K562 (cell line): ENCODE results near the gene TJP3. TPM values are rescaled to one million over a fixed set of nuclear protein-coding genes. Genes with fewer than 3 reads are reported as not detected.

ENCODE experiments used
- ARID1B ChIP-seq: fragments of 450-650 bp; IDR thresholded peaks from 2 replicates; pipeline ENCODE4 v1.6.1; 2016; ENCODE audit warnings: antibody characterized with exemption, mild to moderate bottlenecking, inconsistent platforms
- CAMTA2 ChIP-seq: fragments of 250-450 bp; sonication (Bioruptor Pico); conservative IDR thresholded peaks from 2 replicates; pipeline ENCODE4 v1.5.1; 2022
- CCAR2 ChIP-seq: fragments of 200-400 bp; formaldehyde crosslinking; IDR thresholded peaks from 2 replicates; pipeline ENCODE4 v1.6.1; 2017; ENCODE audit warnings: mild to moderate bottlenecking, low read depth, low read length
- CHD4 ChIP-seq: fragments of 200-600 bp; sonication (generic); IDR thresholded peaks from 3 replicates; pipeline ENCODE4 v1.6.1; 2012; ENCODE audit warnings: low read depth, mild to moderate bottlenecking, mixed read lengths, low read length, inconsistent platforms; ENCODE audit not compliant: insufficient read depth, insufficient replicate concordance, poor library complexity, severe bottlenecking
- GTF2E2 ChIP-seq: fragments of 200-800 bp; sonication (Bioruptor generic); IDR thresholded peaks from 2 replicates; pipeline ENCODE4 v1.6.1; 2016; ENCODE audit warnings: missing genetic modification characterization, missing compliant biosample characterization
- MIER1 ChIP-seq: fragments of 450-650 bp; IDR thresholded peaks from 2 replicates; pipeline ENCODE4 v1.6.1; 2016; ENCODE audit warnings: antibody characterized with exemption, mild to moderate bottlenecking, low read depth
- NELFE ChIP-seq: IDR thresholded peaks from 2 replicates; pipeline ENCODE4 v1.6.1; 2011; ENCODE audit warnings: mild to moderate bottlenecking; ENCODE audit not compliant: insufficient read depth, insufficient read length
- RBM25 ChIP-seq: fragments of 200-400 bp; formaldehyde crosslinking; IDR thresholded peaks from 2 replicates; pipeline ENCODE4 v1.6.1; 2018; ENCODE audit warnings: low read length, low read depth, moderate library complexity; ENCODE audit not compliant: severe bottlenecking
- RCOR1 ChIP-seq, 2 experiments: IDR thresholded peaks; 2 replicates each; pipeline ENCODE4 v1.6.1; 2012; ENCODE audit warnings: low read depth in 2 of 2, low read length in 2 of 2, borderline replicate concordance in 1 of 2, improper control_type of control experiment in 1 of 2
- ZKSCAN3 ChIP-seq: fragments of 250-450 bp; sonication (Bioruptor Pico); IDR thresholded peaks from 2 replicates; pipeline ENCODE4 v1.4.0; 2020
- polyA plus RNA-seq, 8 experiments: library from polyadenylated mRNA; depleted of rRNA in 4 of 8; stranded (reverse) in 5 of 8; unstranded in 3 of 8; fragments of >200 nt; fragmentation: Nextera tagmentation in 2 of 8; fragmentation: Illumina TruSeq in 1 of 8; extraction: Ambion mirVana in 2 of 8; extraction: Trizol in 1 of 8; gene quantifications; 2 replicates each; pipeline versions ENCODE4 v1.2.1 to v1.2.3, GENCODE V29; 2011 to 2014; ENCODE audit warnings: inconsistent platforms in 1 of 8, missing spikeins in 1 of 8
- total RNA-seq, 7 experiments: library from RNA; depleted of rRNA in 6 of 7; stranded (reverse); fragments of >200 nt in 6 of 7; fragmentation: Illumina TruSeq in 2 of 7; extraction: Trizol in 2 of 7; gene quantifications; 2 replicates each; pipeline versions ENCODE4 v1.2.1 to v1.2.3, GENCODE V29; 2011 to 2021; ENCODE audit warnings: low replicate concordance in 1 of 7
- TF ChIP-seq, protein P1 (sequence below): fragments of 450-650 bp; IDR thresholded peaks from 2 replicates; pipeline ENCODE4 v1.6.1; 2017; ENCODE audit warnings: antibody characterized with exemption, mild to moderate bottlenecking
- TF ChIP-seq, protein P2 (sequence below), 2 experiments: fragments of 450-650 bp in 1 of 2; sonication (generic) in 1 of 2; formaldehyde crosslinking; conservative IDR thresholded peaks; 2 replicates each; pipeline versions ENCODE4 v1.4.0 to v1.8.1; 2020 to 2022; ENCODE audit warnings: mild to moderate bottlenecking in 1 of 2, missing genetic modification reagents in 1 of 2
- TF ChIP-seq, protein P3 (sequence below), 3 experiments: IDR thresholded peaks in 2 of 3; conservative IDR thresholded peaks in 1 of 3; 2 replicates each; pipeline ENCODE4 v1.5.1; 2011 to 2012; ENCODE audit warnings: low read length in 3 of 3, mild to moderate bottlenecking in 3 of 3, control low read depth in 2 of 3, improper control_type of control experiment in 1 of 3, inconsistent platforms in 1 of 3, low read depth in 1 of 3, mixed read lengths in 1 of 3, moderate library complexity in 1 of 3; ENCODE audit not compliant: insufficient read depth in 2 of 3
- TF ChIP-seq, protein P4 (sequence below): sonication (generic); formaldehyde crosslinking; IDR thresholded peaks from 2 replicates; pipeline ENCODE4 v1.8.0; 2023; ENCODE audit warnings: mild to moderate bottlenecking, missing genetic modification reagents

The TJP3 gene
- total and polyA plus RNA-seq, 9 of the 15 experiments (the other 6 are each of a cell fraction or from before 2014, with no cell fraction given), result 0.11 to 2.4 (median 0.57) TPM; not detected in 1

DNA sequence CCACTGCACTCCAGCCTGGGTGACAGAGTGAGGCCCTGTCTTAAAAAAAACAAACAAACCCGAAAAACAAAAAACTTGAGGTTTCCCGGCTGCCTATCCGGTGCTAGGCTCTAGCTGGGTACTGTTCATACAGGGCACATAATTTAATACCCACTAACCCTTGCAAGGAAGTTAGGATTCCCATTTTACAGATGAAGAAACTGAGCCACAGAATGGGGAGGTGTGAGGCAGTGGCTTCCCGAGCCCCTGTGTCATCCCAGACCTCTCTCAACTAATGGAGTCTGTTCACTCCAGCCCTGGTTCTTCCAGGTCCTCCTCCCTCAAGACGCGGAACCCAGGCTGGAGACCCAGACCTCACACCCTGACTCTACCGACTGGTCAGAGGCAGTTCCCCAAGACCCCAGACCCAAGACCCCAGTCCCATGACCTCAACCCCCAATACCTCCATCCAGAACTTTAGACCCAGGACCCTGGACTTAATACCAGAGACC lies 52.7 kb downstream of the TJP3 start (continued):
- TF ChIP-seq, protein P1, sequence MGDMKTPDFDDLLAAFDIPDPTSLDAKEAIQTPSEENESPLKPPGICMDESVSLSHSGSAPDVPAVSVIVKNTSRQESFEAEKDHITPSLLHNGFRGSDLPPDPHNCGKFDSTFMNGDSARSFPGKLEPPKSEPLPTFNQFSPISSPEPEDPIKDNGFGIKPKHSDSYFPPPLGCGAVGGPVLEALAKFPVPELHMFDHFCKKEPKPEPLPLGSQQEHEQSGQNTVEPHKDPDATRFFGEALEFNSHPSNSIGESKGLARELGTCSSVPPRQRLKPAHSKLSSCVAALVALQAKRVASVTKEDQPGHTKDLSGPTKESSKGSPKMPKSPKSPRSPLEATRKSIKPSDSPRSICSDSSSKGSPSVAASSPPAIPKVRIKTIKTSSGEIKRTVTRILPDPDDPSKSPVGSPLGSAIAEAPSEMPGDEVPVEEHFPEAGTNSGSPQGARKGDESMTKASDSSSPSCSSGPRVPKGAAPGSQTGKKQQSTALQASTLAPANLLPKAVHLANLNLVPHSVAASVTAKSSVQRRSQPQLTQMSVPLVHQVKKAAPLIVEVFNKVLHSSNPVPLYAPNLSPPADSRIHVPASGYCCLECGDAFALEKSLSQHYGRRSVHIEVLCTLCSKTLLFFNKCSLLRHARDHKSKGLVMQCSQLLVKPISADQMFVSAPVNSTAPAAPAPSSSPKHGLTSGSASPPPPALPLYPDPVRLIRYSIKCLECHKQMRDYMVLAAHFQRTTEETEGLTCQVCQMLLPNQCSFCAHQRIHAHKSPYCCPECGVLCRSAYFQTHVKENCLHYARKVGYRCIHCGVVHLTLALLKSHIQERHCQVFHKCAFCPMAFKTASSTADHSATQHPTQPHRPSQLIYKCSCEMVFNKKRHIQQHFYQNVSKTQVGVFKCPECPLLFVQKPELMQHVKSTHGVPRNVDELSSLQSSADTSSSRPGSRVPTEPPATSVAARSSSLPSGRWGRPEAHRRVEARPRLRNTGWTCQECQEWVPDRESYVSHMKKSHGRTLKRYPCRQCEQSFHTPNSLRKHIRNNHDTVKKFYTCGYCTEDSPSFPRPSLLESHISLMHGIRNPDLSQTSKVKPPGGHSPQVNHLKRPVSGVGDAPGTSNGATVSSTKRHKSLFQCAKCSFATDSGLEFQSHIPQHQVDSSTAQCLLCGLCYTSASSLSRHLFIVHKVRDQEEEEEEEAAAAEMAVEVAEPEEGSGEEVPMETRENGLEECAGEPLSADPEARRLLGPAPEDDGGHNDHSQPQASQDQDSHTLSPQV, result no peak
- TF ChIP-seq CHD4 (peak; percentile 44), CCAR2 (no peak), RBM25 (peak; percentile 79), RCOR1 (IDR thresholded peaks at IDR 0.05; ENCODE audit: borderline replicate concordance in 1 of 2, low read depth in 2 of 2, low read length in 2 of 2) (peak in 1 of 2 experiments; percentile 80; a peak in 2 of 4 replicates), NELFE (no peak), MIER1 (0 out of 2 replicates have a peak, but pooled peaks have one; percentile 29), GTF2E2 (tag) (0 out of 2 replicates have a peak, but pooled peaks have one; percentile 8), CAMTA2 (CRISPR knock-in tag) (no peak), ARID1B (no peak), ZKSCAN3 (CRISPR knock-in tag) (no peak)
- TF ChIP-seq, protein P2, sequence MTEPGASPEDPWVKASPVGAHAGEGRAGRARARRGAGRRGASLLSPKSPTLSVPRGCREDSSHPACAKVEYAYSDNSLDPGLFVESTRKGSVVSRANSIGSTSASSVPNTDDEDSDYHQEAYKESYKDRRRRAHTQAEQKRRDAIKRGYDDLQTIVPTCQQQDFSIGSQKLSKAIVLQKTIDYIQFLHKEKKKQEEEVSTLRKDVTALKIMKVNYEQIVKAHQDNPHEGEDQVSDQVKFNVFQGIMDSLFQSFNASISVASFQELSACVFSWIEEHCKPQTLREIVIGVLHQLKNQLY (CRISPR knock-in tag; conservative IDR thresholded peaks at IDR 0.05), result no peak
- TF ChIP-seq, protein P3, sequence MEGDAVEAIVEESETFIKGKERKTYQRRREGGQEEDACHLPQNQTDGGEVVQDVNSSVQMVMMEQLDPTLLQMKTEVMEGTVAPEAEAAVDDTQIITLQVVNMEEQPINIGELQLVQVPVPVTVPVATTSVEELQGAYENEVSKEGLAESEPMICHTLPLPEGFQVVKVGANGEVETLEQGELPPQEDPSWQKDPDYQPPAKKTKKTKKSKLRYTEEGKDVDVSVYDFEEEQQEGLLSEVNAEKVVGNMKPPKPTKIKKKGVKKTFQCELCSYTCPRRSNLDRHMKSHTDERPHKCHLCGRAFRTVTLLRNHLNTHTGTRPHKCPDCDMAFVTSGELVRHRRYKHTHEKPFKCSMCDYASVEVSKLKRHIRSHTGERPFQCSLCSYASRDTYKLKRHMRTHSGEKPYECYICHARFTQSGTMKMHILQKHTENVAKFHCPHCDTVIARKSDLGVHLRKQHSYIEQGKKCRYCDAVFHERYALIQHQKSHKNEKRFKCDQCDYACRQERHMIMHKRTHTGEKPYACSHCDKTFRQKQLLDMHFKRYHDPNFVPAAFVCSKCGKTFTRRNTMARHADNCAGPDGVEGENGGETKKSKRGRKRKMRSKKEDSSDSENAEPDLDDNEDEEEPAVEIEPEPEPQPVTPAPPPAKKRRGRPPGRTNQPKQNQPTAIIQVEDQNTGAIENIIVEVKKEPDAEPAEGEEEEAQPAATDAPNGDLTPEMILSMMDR (IDR thresholded peaks at IDR 0.05 in 2 of 3, conservative IDR thresholded peaks at IDR 0.05 in 1 of 3; ENCODE audit: insufficient read depth in 2 of 3, low read depth in 1 of 3, low read length in 3 of 3), result no peak
- TF ChIP-seq, protein P4, sequence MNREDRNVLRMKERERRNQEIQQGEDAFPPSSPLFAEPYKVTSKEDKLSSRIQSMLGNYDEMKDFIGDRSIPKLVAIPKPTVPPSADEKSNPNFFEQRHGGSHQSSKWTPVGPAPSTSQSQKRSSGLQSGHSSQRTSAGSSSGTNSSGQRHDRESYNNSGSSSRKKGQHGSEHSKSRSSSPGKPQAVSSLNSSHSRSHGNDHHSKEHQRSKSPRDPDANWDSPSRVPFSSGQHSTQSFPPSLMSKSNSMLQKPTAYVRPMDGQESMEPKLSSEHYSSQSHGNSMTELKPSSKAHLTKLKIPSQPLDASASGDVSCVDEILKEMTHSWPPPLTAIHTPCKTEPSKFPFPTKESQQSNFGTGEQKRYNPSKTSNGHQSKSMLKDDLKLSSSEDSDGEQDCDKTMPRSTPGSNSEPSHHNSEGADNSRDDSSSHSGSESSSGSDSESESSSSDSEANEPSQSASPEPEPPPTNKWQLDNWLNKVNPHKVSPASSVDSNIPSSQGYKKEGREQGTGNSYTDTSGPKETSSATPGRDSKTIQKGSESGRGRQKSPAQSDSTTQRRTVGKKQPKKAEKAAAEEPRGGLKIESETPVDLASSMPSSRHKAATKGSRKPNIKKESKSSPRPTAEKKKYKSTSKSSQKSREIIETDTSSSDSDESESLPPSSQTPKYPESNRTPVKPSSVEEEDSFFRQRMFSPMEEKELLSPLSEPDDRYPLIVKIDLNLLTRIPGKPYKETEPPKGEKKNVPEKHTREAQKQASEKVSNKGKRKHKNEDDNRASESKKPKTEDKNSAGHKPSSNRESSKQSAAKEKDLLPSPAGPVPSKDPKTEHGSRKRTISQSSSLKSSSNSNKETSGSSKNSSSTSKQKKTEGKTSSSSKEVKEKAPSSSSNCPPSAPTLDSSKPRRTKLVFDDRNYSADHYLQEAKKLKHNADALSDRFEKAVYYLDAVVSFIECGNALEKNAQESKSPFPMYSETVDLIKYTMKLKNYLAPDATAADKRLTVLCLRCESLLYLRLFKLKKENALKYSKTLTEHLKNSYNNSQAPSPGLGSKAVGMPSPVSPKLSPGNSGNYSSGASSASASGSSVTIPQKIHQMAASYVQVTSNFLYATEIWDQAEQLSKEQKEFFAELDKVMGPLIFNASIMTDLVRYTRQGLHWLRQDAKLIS (CRISPR knock-in tag), result no peak
- TF ChIP-seq, all 486 proteins: peak for 17
